NCI-H187 (cell line): ENCODE data around the gene CHSY3.

ENCODE experiments used
- DNase-seq, 2 experiments: peaks; one replicate each; lab custom pipeline; 2025; lab: John Stamatoyannopoulos, UW

Gene CHSY3

GRCh38 chr5:129904102-129904666, at the start of gene CHSY3:
Gene CHSY3 (plus strand): TSS chr5:129904465.
- peak in 1 of 2 experiments; percentile 54 for DNase-seq

DNA sequence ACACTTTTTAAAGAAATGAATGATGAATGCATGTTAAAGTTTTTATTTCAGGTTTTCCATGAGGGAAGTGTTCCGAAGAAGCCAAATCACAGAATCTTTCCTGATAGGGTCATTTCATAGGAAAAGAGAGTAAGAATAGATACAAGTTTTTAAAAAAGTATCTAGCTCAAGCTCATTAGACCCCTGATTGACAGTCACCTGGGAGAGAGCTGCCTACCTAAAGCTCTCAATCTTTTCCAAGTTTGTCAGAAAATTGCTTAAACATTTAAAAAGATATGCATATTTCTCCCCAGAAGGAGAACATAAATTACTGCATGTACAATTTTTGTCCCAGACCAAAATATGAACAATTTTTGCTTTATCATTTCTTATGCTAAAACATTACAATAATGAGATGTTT, 47.9 kb upstream of the CHSY3 start:
- DNase-seq: no peak

DNA sequence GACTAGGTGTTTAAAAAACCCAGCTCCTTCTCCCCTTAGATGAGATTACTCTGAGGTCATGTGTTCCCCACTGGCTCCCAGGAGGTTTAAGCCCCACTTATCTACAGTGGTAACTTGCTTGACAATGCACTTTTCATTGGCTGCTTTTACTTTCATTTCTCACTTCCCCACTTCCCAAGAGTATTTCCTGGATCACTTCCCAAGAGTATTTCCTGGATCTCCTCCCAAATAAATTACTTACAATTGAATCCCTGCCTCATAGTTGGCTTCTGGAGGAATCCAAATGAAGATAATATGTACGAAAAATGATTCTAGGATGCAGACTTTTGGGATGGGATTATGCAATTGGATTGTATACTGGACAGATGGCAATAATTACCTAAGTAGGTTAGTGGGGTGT, 47.1 kb upstream of the CHSY3 start:
- DNase-seq: no peak

DNA sequence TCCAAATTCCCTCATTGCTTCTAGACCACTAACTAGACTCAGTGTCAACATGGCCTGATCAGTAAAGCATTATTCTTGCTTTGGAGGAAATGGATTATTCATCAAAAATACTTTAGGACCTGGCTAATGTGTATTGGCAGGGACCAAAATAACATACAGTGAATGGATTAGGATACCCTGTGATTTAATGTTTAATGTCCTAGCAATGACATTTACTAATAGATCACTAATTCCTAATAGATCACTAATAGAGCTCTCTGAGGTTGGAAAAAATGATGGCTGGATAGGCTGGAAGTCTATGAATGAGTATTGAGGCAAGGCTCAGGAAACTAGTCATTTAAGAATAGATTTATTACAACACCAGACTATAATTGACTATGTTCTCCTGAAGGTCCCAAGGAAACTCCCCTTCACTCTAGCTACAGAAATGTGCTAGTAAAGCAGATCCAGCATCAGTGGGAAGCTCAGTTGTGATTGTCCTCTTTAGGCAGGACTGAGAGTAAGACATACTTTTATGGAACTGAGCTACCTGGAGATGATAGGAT, 46.1 kb upstream of the CHSY3 start:
- DNase-seq: no peak

GRCh38 chr5:129884322-129884721, 19.9 kb upstream of the CHSY3 start:
- no peak for DNase-seq

DNA sequence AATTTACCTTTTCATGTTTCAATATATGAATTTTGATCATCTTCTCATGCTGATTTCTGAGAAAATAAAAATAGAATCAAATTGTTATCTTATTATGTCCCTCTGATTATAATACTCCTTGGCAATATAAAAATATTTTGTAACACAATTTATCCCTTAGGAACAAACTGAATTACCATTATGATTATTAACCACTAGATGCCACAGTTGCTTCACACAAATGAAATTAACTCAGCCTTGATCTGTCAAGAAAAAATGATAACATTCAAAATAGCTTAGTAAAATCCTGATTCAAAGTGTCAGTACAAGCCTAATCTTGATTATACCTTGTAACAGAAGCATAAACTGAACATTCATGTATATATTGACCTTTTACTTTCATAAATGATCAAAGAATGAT, 4.8 kb upstream of the CHSY3 start:
- no peak for DNase-seq

- no peak for DNase-seq
Measured at GRCh38 chr5:129902816-129903215, 1.4 kb upstream of the CHSY3 start.

DNA sequence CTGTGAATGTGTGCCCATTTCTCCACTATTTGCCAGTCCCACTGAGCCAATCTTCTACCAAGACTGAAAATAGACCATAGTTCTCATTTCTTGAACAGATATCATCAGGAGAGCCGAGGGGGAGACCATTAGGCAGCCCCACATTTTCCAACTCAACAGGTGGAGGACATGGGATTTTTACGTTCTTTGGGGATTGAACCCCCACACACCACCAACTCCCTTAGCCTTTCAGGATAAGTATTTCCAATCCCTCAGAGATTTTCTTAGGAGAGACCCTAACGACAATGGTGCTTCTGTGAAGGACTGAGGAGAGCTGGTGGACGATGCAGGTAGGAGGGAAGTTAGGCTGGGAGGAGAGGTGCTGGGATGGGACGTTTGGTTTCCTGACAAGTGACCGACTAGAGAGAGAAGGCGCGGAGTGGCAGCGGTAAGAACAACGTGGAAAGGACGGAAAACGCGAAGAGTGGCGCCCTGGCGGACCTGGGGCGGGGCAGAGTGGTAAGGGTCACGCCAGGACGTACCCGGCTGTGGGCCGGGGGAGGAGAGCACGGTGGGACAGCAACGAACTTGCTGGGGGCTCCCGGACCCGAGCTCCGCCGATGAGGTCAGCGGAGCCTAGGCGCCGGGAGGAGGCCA, 681 bp upstream of the CHSY3 start:
- DNase-seq: no peak

- DNase-seq: no peak
Measured at GRCh38 chr5:129904667-129905472, 605 bp downstream of the CHSY3 start.

DNA sequence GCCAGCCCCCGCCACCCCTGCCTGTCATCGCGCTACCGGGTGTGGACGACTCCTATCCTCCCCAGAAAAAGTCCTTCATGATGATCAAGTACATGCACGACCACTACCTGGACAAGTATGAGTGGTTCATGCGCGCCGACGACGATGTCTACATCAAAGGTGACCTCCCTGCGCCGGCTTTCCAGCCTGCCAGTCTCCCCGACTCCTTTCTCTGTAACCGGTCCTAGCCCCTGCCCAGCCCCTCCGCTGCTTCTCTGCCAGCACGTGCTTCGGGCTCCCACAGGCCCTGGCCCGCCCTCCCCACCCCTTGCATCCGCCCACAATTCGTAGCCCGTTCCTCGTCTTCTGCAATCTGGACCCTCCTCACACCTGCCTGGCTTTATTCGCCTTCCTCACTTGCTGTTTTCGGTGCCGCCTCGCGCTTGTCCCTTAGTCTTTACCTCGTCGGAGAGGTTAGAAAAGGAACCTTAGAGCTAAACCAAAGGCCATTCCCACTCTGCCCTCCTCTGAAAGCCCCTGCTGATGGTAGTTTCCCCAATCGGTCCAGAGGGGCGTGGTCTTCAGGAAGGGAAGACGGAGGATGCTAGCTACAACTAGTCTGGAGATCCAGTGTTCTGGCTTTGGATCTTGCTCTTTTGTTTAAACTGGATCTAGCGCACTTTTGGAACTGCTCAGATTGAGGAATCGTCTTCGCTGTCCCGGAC, 1.4 kb downstream of the CHSY3 start:
- DNase-seq: no peak

DNA sequence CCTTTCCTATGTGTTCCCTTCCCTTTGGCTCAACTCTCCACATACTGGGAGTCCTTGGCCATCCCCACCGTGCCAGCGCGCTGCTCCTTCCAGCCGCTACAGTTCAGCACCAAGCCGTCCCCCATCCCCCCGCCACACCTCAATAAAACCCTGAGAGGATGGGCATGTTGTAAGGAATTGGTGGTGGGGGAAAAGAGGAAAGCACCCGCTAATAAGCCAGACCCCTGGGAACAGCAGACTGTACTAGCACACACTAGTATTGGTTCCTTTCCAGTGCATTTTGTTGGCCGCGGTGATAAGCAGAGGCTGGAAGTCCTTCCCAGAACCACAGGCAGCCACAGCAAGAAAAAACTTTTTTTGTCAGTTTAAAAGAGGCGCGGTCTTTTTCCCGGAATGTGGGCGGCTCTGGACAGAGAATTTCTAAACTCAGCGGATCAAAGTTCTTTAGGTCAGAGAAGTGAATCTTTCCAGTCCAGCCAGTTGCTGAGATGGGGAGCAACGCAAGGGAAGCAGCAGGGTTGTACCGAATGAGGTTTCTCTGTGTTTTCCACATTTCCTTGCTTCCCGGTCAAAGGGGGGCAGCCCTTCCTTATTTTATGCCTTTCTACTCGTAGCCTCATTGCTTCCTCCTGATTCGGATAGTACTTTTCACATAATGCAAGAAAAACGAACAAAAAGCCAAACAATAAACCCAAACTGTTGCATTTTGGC, 2.1 kb downstream of the CHSY3 start:
- no peak for DNase-seq

DNA sequence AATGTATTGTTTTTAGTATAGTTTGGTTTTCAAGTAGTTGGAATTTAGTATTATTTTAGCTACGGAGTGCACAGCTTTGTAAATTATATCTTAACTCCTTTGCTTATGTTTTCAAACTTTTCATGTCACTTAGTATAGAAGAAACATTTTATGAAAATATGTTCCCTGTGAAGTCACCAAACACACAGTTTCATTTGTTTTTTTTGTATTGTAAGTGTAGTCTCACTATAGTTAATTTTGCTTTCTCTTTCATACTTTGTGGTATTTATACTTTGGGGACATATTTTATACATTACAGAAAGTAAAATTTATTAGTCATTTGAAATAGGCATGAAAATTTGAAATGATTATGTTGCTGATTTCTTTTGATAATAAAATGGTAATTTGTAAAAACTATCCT, 5.0 kb downstream of the CHSY3 start:
- DNase-seq: no peak

DNA sequence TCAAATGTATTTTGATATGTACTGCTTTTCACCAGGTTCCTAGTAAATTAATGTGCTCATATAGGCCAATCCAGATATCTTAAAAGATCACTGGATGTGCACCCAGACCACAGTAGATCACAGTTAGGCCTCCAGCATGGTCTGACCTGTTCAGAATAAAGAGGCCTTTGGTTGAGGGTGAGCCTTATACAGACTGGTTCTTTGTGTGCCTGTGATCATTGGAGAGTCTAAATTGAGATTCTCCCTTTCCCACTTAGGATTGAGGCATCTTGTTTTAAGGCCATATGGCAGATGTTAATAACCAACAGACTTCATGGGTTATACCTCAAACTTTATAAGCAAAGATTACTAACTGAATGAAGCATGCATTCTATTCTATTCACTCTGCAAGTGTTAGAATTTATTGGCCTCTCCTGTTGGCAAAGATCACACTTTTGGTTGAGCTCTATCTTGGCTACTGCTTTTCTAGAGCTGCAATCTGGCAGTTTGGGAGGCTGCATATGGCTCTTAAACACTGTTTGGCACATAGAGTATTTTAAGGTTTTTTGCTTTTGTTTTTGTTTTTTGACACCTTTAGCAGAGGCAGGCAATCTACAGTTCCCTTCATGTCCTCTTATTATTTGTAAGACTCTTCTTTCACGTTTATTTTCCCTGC, 8.5 kb downstream of the CHSY3 start:
- no peak for DNase-seq

DNA sequence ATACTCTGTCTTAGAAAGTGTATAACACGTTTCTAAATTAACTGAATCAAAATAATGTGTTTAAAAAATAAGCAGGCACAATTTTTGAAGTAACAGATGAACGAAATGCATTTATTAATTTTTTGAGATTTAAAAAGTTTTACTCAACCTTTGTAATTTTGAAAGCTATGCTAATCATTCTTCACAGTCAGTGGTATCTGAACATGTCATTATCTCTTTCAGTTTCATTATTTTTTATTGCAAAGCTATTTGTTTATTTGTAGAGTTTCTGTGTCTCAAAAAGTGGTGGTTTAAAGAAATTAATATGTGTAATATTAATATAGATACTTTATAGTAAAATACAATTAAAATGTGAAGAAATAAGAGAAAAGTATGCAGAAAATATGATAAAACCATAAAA, 11.2 kb downstream of the CHSY3 start:
- DNase-seq: no peak

GRCh38 chr5:129917224-129917623, 13.0 kb downstream of the CHSY3 start:
- DNase-seq: no peak

- no peak for DNase-seq
Measured at GRCh38 chr5:129921204-129921603, 16.9 kb downstream of the CHSY3 start.

DNA sequence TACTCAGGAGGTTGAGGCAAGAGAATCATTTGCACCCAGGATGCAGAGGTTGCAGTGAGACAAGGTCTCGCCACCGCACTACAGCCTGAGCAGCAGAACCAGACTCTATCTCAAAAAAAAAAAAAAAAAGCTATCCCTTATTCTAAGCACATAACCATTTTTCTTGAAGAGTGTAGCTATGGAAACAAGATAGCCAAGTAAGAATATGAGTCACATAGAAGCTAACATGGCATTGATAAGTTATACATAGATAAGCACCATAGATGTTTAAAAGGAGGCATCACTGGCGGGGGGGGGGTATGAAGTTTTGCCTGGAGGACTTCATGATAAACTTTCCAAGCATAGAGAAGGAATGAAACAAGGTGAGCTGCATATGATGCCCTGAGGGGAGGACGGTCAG, 26.0 kb downstream of the CHSY3 start:
- DNase-seq: no peak

DNA sequence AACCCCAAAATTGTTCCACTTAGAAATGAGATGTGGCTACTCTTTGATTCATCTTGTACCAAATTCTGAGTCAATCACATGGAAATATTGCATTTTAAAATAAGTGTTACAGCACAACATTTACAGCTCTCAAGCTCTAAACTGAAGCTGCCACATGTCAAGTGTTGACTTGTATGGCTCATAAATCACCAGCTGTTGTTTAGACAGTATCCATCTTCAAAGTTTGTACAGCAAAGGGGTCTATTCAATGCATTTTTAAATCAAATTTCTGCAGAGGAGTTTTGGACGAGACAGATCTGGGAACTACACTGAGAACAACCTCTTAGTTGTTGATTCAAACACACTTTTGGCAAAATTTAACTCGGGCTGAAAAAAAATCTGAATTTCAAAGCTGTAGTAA, 31.4 kb downstream of the CHSY3 start:
- no peak for DNase-seq

DNA sequence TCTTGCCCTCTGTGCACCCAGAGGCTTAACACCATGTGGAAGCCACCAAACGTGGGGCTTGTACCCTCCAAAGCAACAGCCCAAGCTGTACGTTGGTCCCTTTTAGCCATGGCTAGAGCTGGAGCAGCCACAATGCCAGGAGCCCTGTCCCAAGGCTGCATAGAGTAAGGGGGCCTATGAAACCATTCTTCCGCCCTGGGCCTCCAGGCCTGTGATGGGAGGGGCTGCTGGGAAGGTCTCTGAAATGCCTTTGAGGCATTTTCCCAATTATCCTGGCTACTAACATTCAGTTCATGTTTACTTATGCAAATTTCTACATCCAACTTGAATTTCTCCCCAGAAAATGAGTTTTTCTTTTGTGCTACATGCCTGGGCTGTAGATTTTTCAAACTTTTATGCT, 33.8 kb downstream of the CHSY3 start:
- DNase-seq: no peak

- DNase-seq: no peak
Measured at GRCh38 chr5:129943936-129944335, 39.7 kb downstream of the CHSY3 start.

DNA sequence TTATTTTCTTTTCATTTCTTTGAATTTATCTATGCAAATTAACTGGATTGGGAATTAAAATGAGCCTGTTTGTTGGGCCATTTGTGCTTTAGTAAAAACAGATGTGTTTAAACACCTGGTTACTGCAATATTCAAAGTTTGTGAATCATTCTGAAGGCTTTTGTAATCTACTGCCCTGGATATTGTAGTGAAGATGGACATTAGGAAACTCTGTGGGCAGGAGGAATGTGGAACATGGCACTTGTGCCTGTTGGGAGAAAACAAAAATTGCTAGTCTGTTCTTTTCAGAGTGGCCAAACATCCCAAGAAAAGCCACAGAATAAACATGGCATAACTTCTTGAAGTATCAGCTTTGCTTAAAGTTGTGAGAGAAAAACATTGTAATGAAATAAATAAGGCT, 40.8 kb downstream of the CHSY3 start:
- no peak for DNase-seq
